Measurements from ENCODE around the gene ERICH6. TPM values are rescaled to one million over a fixed set of nuclear protein-coding genes. Genes with fewer than 3 reads are reported as not detected.
A peak's percentile ranks its signal among the peaks of the same experiment; 100 is the strongest.

ERICH6 gene
- total RNA-seq: under 1 TPM in 1 of 2 donors, not detected in 1; 0.33 TPM

DNA sequence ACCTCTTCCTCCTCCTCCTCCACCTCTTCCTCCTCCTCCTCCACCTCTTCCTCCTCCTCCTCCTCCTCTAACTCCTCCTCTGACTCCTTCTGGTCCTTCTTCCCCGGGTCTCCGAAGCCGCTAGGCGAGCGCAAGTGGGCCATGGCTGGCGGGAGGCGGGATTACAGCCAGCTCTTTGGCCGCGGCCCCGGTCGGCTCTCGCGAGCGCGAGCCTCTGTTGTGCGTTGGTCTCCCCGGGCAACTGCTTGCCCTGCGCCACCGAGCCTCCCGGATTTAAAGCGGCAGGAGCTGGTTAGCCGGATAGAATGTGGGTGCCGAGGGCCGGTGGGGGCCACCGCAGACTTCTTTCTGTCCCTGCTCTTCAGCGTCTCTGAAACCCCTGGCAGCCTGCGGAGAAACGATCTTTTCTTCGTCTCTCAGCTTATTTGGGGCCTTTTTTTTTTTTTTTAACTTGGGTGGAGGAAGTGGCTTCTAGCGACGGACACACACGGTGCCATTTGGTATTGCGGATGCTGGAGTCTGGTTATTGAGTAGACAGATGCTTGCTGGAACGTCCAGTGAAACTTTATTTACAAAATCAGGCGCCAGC is at the start of gene ERICH6:
Gene ERICH6 (minus strand): TSS at position 165 of the 589 bp plus-strand sequence. CDS start 22 bp downstream, at position 143.
- ATAC-seq: peak; percentile 98 to 99
- Mint-ChIP-seq H3K27me3 (no peaks in the 10 kb centered on the region), H3K4me1 (ENCODE audit: low read depth in 2 of 2) (peaks cover 18 to 21% of the 10 kb centered on the region in 2 donors), H3K4me3 (peak within 1 kb of the TSS; percentile 85), H3K9me3 (no peaks in the 10 kb centered on the region), H3K36me3 (peaks cover 13% of the 10 kb centered on the region), H3K27ac (peak within 1 kb of the TSS; percentile 88 to 94)
- DNase-seq (ENCODE audit: low spot score): peak; percentile 91

DNA sequence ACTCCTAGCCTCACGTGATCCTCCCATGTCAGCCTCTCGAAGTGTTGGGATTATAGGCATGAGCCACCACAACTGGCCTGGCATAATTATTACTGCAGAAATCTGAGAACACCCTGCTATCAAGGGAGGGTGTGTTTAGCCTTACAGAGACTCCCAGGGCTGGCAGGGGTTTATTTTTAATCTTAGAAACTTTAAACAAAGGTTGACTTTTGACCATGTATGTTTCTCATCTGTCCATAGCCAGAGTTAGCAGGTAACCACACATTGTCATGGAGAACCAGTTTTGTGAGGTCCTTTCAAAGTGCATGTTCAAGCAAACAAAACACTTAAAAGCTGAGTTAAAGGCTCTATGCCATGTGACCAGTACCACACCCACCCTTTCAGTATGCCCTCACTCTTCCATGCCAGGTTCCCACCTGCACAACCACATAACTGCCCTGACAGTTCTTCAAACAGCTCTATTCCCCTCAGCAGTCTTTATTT is 48.1 kb upstream of the ERICH6 start:
- no peaks in the 10 kb centered on the region for H3K27me3 Mint-ChIP-seq
- peak overlapping the region; percentile 18 to 55 for H3K27ac Mint-ChIP-seq
- H3K4me1 Mint-ChIP-seq (ENCODE audit: low read depth in 2 of 2): peaks cover 44 to 46% of the 10 kb centered on the region in 2 donors
- no peaks in the 10 kb centered on the region for H3K9me3 Mint-ChIP-seq
- DNase-seq (ENCODE audit: low spot score): no peak
- ATAC-seq: no peak
- peaks cover 10% of the 10 kb centered on the region for H3K36me3 Mint-ChIP-seq
- peak overlapping the region; percentile 30 for H3K4me3 Mint-ChIP-seq

DNA sequence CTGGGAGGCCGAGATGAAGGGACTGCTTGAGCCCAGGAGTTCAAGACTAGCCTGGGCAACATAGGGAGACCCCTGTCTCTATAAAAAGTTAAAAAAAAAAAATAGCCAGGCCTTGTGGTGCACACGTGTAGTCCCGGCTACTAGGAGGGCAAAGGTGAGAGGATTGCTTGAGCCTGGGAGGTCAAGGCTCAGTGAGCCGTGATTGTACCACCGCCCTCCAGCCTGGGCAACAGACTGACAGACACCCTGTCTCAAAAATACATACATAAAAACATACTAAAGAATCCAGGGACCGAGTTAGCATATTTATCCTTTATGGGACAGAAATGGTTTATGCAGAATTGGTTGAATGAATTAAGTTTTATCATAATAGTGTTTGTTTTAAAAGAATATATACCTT is 45.5 kb upstream of the ERICH6 start:
- H3K4me1 Mint-ChIP-seq (ENCODE audit: low read depth in 2 of 2): peaks cover 47 to 59% of the 10 kb centered on the region in 2 donors
- no peak overlapping the region for H3K4me3 Mint-ChIP-seq
- H3K36me3 Mint-ChIP-seq: peaks cover 10% of the 10 kb centered on the region
- DNase-seq (ENCODE audit: low spot score) (no peak), ATAC-seq (no peak)
- H3K27ac Mint-ChIP-seq: peak overlapping the region in 1 of 2 donors; percentile 9
- no peaks in the 10 kb centered on the region for H3K9me3 Mint-ChIP-seq
- no peaks in the 10 kb centered on the region for H3K27me3 Mint-ChIP-seq

- Mint-ChIP-seq H3K4me1 (ENCODE audit: low read depth in 2 of 2) (peaks cover 45 to 54% of the 10 kb centered on the region in 2 donors), H3K36me3 (peaks cover 5% of the 10 kb centered on the region), H3K9me3 (no peaks in the 10 kb centered on the region), H3K27ac (peak overlapping the region in 1 of 2 donors; percentile 9), H3K4me3 (no peak overlapping the region), H3K27me3 (no peaks in the 10 kb centered on the region)
- ATAC-seq (no peak), DNase-seq (ENCODE audit: low spot score) (no peak)
Observed at GRCh38 chr3:150748684-150749047, 44.9 kb upstream of the ERICH6 start.

GRCh38 chr3:150747886-150748683 is 44.4 kb upstream of the ERICH6 start:
- H3K36me3 Mint-ChIP-seq: peaks cover 5% of the 10 kb centered on the region
- H3K4me3 Mint-ChIP-seq: no peak overlapping the region
- ATAC-seq: no peak
- no peaks in the 10 kb centered on the region for H3K9me3 Mint-ChIP-seq
- DNase-seq (ENCODE audit: low spot score): no peak
- peaks cover 48 to 51% of the 10 kb centered on the region in 2 donors for H3K4me1 Mint-ChIP-seq (ENCODE audit: low read depth in 2 of 2)
- H3K27ac Mint-ChIP-seq: no peak overlapping the region
- H3K27me3 Mint-ChIP-seq: no peaks in the 10 kb centered on the region

GRCh38 chr3:150746791-150747590 is 43.3 kb upstream of the ERICH6 start:
- peaks cover 48 to 50% of the 10 kb centered on the region in 2 donors for H3K4me1 Mint-ChIP-seq (ENCODE audit: low read depth in 2 of 2)
- peaks cover 7% of the 10 kb centered on the region for H3K36me3 Mint-ChIP-seq
- no peaks in the 10 kb centered on the region for H3K27me3 Mint-ChIP-seq
- H3K9me3 Mint-ChIP-seq: no peaks in the 10 kb centered on the region
- no peak overlapping the region for H3K4me3 Mint-ChIP-seq
- no peak for DNase-seq (ENCODE audit: low spot score)
- no peak overlapping the region for H3K27ac Mint-ChIP-seq
- ATAC-seq: no peak

DNA sequence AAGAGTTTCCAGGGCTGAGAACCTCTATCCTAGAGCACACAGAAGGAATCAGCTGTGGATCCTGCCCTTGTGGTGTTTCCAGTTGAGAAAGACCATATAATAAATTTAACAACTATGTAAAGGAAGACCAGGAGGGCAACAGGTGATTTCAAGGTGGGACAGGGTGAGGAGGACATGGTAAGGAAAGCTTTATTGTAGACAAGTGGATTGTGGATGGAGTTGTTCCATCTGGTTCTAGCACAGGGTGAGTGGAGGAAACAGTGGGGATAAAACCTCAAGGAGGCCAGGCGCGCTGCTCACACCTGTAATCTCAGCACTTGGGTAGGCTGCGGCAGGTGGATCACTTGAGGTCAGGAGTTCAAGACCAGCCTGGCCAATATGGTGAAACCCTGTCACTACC is 42.1 kb upstream of the ERICH6 start:
- H3K4me3 Mint-ChIP-seq: no peak overlapping the region
- no peaks in the 10 kb centered on the region for H3K9me3 Mint-ChIP-seq
- H3K4me1 Mint-ChIP-seq (ENCODE audit: low read depth in 2 of 2): peaks cover 43 to 46% of the 10 kb centered on the region in 2 donors
- no peak for DNase-seq (ENCODE audit: low spot score)
- no peak for ATAC-seq
- peaks cover 13% of the 10 kb centered on the region for H3K36me3 Mint-ChIP-seq
- no peaks in the 10 kb centered on the region for H3K27me3 Mint-ChIP-seq
- H3K27ac Mint-ChIP-seq: peak overlapping the region in 1 of 2 donors; percentile 53

DNA sequence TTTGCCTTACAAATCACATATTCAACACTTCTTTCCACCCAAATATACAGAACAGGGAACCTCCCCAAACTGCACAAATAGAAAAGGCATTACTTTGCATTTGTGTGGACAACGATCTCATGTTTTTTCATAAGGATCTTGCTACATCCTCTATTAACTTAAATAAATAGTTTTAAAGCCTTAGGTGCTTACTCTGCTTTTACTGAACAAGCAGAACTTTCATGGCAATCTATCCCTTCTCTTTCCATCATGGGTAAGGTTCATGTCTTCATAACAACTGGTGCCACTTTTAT is 41.1 kb upstream of the ERICH6 start:
- H3K27me3 Mint-ChIP-seq: no peaks in the 10 kb centered on the region
- H3K9me3 Mint-ChIP-seq: no peaks in the 10 kb centered on the region
- no peak overlapping the region for H3K4me3 Mint-ChIP-seq
- H3K27ac Mint-ChIP-seq: peak overlapping the region; percentile 27 to 53
- DNase-seq (ENCODE audit: low spot score) (no peak), ATAC-seq (no peak)
- H3K36me3 Mint-ChIP-seq: peaks cover 13% of the 10 kb centered on the region
- peaks cover 44 to 49% of the 10 kb centered on the region in 2 donors for H3K4me1 Mint-ChIP-seq (ENCODE audit: low read depth in 2 of 2)

- ATAC-seq (no peak), DNase-seq (ENCODE audit: low spot score) (no peak)
- Mint-ChIP-seq H3K27me3 (no peaks in the 10 kb centered on the region), H3K36me3 (peaks cover 13% of the 10 kb centered on the region), H3K4me3 (no peak overlapping the region), H3K9me3 (no peaks in the 10 kb centered on the region), H3K4me1 (ENCODE audit: low read depth in 2 of 2) (peaks cover 50 to 55% of the 10 kb centered on the region in 2 donors), H3K27ac (peak overlapping the region; percentile 27 to 53)
Observed at GRCh38 chr3:150744041-150744918, 40.6 kb upstream of the ERICH6 start.

DNA sequence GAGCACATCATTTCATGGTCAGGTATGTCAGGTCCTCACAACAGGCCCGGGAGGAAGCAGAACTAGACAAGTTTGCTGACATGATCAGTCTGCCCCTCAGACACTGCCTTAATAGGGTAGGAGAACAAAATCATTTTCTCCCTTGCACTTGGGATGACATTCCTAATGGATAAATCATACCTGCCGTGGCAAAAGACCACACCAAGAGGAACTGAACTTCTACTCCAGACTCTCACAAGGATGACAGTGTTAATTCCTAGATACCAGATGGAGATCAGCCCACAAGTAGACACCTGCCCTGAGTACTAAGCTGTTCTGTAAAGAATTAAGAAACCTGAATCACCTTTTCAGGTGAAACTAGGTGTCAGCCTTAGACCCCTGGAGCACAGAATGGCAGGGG is 39.8 kb upstream of the ERICH6 start:
- ATAC-seq: no peak
- peaks cover 51 to 54% of the 10 kb centered on the region in 2 donors for H3K4me1 Mint-ChIP-seq (ENCODE audit: low read depth in 2 of 2)
- no peaks in the 10 kb centered on the region for H3K27me3 Mint-ChIP-seq
- peak overlapping the region in 1 of 2 donors; percentile 53 for H3K27ac Mint-ChIP-seq
- peaks cover 13% of the 10 kb centered on the region for H3K36me3 Mint-ChIP-seq
- H3K4me3 Mint-ChIP-seq: no peak overlapping the region
- no peak for DNase-seq (ENCODE audit: low spot score)
- no peaks in the 10 kb centered on the region for H3K9me3 Mint-ChIP-seq

- Mint-ChIP-seq H3K4me3 (no peak overlapping the region), H3K4me1 (ENCODE audit: low read depth in 2 of 2) (peaks cover 59 to 61% of the 10 kb centered on the region in 2 donors), H3K27me3 (no peaks in the 10 kb centered on the region), H3K36me3 (peaks cover 13% of the 10 kb centered on the region), H3K9me3 (no peaks in the 10 kb centered on the region), H3K27ac (peak overlapping the region in 1 of 2 donors; percentile 73)
- no peak for ATAC-seq
- DNase-seq (ENCODE audit: low spot score): no peak
Observed at GRCh38 chr3:150742679-150743078, 39.0 kb upstream of the ERICH6 start.

DNA sequence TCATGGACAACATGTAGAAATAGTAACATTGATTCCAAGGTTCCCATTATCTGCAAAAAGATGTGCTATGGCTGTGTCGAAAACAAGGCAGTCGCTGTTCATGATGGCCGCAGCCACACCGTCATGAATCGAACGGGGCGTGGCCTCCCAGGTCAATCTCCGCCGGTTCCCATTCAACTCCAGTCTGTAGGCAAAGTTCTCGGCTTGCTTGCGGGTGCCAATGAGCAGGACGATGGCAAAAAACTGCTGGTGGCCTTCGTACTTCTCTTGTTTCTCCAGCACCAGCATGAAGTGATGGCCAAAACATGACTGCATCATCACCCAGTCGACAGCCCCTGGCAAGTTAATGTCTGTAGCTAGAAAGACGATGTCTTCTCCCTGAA is 38.4 kb upstream of the ERICH6 start:
- Mint-ChIP-seq H3K27ac (peak overlapping the region in 1 of 2 donors; percentile 73), H3K4me1 (ENCODE audit: low read depth in 2 of 2) (peaks cover 60 to 67% of the 10 kb centered on the region in 2 donors), H3K9me3 (no peaks in the 10 kb centered on the region), H3K36me3 (peaks cover 13% of the 10 kb centered on the region), H3K4me3 (no peak overlapping the region), H3K27me3 (no peaks in the 10 kb centered on the region)
- no peak for DNase-seq (ENCODE audit: low spot score)
- no peak for ATAC-seq

DNA sequence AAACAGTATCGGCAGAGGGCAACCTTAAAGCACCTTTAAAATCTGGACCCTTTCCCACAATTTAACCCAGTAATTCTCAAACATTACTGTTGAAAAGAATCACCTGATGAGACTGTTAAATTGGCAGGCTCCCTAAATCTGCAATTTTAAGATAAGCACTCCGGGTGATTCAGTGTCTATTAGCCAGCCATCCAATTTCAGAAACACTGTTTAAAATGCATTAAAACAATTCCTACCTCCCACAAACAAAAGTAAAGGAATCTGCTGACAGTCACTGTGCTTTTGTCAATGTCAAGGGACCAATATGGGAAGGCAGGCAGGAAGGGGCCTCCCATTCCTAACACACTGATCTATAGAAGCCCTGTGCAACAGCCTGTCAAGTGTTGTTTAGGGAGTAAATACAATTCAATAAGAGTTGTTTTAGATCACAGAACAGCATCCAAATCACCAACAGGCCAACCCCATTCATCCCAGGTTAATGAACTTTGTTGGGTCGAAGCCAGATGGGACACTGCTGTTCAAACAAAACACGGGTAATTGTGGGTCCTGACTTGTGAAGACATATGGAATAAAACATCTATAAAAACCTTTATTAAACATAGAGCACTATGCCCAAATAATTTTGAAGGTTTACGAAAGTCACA is 37.9 kb upstream of the ERICH6 start:
- H3K36me3 Mint-ChIP-seq: peaks cover 13% of the 10 kb centered on the region
- H3K4me1 Mint-ChIP-seq (ENCODE audit: low read depth in 2 of 2): peaks cover 61 to 64% of the 10 kb centered on the region in 2 donors

More for the DNA sequence above, 37.9 kb upstream of the ERICH6 start:
- Mint-ChIP-seq H3K4me3 (peak overlapping the region; percentile 30), H3K9me3 (no peaks in the 10 kb centered on the region), H3K27me3 (no peaks in the 10 kb centered on the region), H3K27ac (peak overlapping the region; percentile 71 to 90)
- ATAC-seq (no peak), DNase-seq (ENCODE audit: low spot score) (no peak)

Measured in natural killer cell treated with Interleukin-12 subunit alpha and Interleukin-12 subunit beta and Interleukin-15 and Interleukin-18, amount 100 ng/mL, for 72 hours (primary cell).